Activated gamma-delta T cell treated with anti-CD3 and anti-CD28 coated beads, Interleukin-2, amount 50 U/mL, for 16 hours (primary cell): ENCODE data around the gene CPNE2.

ENCODE experiments used
- DNase-seq: peaks from one replicate; pipeline ENCODE4 v3.0.0-alpha.2; 2020; ENCODE audit warnings: low read depth

Gene CPNE2

DNA sequence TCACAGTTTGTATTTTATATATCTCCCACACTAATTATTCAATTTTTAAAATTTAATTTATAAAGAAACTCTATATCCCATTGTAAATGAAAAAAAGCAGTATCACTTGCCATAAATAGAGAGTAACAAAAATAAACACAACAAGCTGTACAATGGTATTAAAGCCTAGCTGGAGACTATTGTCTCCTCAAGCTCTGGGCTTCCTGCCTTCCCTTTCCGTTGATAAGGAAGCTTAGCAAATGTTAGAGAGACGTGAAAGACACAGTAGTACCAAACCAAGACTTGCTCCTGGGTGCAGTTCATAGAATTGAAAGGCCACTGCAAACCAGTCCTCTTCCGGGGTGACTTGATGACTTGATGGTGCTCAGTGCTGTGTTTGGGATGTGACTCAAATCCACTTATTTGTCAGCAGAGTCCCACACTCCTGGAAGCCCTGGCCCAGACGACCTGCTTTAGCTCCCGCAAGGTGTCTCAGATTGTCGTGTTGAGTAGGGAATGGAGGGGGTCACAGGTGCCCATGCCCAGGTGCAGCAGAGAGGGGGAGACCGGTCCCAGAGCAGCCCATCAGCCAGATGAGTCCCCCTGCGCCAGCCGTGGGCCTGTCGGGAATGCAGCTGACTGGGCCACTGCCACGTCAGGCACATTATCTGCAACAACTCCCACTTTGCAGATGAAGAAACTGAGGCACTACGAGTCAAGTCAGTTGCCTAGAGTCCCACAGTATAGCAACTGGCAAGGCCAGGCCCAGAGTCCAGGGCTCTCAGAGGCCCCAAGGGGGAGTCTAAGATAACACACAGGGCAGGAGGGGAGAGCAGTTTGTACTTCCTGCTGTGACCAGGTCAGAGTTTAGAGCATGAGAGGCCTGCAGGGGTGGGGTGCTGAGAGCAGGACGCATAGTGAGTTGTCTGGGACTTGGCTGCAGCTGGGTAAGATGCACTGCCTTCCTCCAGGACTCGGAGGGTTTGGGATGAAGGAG lies 53.0 kb downstream of the CPNE2 start:
- no peak for DNase-seq

GRCh38 chr16:57146040-57146647 lies 53.8 kb downstream of the CPNE2 start:
- no peak for DNase-seq

DNA sequence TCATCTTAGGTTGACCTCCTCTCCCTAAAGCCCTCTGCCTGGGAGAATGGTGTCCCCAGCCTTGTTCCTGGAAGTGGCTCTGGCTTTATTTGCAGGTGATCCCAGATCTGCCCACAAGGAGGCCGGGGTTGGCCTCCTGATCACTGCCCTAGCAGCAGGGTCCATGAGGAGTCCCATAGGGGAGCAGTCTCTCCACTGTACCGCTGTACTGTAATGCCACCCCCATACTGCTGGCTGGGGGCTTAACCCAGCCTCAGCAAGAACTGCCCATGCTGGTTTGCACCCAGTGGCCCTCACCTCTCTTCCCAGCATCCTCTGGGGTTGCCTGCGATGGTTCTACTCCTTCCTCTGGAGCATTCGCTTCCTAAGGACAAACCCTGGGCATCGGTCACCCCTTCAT lies 54.4 kb downstream of the CPNE2 start:
- no peak for DNase-seq

DNA sequence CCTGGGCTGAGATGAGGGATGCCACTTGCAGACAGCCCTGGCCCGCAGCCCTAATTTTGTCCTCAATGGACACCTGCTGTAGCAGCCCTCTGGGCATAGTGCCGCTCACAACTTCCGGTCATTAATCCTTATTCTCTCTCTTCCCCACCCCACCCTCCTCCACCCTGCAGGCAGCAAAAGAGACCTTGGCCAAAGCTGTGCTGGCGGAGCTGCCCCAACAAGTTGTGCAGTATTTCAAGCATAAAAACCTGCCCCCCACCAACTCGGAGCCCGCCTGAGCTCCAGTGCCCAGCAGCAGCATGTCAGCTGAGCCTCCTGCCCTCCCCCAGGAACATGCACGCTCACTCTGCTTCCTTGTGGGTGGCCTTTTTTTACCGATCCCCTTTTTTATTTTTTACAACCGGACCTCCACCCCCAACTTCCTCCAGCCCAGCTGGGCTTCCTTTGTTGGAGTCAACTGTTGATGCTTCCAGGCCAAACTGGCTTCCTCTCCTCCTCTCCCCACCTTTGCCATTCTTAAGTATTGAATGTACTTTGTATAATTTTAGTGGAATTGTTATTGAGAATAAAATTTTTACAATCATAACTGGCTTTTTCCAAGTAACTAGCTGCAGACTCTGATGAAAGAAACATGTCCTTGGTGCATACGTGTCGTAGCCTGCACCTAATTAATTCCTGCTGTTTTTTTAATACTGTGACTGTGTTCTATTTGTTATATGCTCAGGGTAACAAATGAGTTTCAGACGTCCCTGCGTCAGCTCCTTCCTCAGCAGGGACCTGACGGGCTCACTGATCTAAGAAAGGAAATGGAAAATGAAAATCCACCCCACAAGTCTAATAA lies 55.2 kb downstream of the CPNE2 start:
- no peak for DNase-seq

DNA sequence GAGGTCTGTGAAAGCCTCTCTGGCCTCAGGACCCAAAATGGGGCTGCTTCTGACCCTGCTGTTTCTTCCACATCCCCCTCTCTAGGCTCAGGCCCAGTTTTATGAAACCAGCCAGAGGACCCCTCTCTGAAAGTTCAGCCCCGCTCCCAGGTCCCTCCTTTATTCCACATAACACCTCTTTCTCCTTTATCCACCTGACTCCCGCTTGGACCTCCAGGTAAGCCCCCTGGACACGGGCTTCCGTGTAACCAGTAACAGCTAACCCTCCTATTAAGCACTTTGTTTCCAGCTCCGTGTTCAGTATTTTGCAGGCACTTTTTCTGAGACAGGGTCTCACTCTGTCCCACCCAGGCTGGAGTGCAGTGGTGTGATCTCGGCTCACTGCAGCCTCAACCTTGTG lies 56.1 kb downstream of the CPNE2 start:
- no peak for DNase-seq

DNA sequence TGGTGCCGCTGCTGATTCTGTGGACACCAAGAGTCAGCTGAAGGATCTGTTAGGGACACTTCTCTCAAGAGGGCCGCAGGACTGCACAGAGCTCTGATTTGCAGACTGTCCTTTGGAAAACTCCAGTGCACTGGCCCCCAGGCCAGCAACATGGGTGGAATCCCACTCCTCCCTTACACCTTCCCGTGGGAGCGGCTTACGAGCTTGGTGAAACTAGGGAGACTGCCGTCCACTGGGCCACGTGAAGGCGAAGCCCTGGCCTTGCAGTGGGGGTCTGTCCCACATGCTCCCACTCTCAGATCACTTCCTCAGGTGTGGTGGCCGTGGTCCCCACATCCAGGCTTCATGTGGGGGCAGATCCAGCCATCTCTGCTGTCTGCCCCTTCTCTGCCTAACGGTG lies 57.0 kb downstream of the CPNE2 start:
- DNase-seq, result no peak

DNA sequence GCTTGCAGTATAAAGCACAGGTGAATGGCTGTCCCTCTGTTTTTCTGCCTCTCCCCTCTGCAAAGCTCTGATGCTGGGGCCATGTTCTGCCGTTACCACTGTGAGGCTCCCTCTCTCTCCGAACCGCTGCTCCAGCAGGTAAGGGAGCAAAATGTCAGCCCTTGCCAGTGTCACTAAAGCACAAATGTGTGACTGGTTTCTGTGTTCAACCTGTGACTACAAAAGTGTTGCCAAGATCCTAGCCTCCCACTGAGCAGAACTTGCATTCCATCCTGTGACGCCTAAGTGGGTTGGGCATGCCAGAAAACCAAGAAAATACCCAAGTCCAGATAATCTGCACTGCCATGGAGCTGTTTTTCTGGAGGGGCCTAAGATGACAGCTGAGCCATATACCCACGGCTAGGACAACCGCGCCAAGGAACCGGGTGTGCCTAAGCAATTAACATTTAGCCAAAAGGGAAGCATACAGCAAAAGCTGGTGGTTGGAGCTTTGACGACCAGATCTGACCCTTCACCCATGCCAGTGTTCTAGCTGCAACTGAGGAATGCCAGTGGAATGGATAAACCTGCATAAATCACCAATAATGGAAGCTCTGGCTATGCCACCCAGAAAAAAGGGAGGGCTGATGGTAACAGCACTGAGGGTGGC lies 58.4 kb downstream of the CPNE2 start:
- no peak for DNase-seq

DNA sequence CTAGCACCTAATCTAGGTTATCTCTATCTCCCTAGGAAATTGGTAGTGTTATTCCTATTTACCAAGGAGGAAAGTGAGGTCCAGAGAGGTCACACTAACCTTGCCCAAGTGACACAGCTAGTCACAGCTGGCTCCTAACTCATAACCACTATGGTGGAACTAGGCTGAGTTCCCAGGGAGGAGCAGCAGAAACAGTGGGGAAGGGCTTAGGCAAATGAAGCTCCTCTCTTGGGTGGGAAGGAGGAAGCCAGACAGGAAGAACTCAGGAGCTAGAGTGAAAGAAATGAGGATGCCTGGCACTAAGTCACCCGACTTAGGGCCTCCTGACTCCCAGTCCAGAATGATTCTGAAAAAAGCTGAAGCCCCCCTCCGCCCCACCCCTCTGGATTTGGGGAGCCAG lies 59.0 kb downstream of the CPNE2 start:
- no peak for DNase-seq

DNA sequence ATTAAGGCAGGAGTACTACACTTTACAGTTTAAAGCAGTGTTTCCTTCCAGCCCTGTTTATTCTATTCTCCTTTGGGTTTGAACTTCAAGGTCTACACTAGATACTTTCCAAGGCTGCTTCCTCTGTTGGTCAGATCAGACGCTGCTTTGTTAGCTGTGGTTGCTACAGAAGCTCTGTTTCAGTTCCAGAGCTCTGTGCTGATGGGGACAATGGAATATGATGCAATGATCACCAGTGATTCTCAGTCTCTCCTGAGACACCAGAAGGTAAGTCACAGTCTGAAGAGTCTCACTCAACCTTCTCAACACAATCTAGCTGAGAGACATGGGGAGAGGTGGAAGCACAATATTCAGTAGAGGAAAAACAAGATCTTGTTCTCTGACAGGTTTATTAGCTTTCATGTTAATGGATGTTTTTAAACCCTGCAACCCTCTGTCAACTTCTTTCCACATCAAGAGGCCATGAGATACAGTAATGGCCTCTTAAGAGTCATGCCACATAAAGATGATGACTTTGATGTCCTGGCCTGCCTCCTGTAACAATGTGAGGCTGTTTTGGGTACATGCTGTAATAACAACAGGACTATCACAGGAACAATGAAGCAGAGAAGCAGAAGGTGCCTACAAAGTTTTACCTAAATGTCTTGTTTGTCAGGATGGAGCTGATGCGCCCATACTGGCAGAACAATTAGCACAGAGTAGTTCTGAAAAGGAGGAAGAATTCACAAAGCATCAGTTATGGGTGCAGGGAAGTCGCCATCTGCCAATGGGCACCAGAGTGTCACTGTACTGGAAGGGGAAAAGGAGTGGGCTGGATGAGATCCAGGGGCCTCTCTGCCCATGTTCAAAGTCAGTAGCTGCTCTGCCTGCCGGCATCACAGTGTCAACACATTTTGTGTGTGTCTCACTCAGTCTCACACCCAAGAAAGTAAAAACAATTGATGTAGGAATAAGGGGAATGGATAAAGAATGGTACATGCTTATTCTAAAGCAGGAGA lies 60.0 kb downstream of the CPNE2 start:
- DNase-seq, result no peak

DNA sequence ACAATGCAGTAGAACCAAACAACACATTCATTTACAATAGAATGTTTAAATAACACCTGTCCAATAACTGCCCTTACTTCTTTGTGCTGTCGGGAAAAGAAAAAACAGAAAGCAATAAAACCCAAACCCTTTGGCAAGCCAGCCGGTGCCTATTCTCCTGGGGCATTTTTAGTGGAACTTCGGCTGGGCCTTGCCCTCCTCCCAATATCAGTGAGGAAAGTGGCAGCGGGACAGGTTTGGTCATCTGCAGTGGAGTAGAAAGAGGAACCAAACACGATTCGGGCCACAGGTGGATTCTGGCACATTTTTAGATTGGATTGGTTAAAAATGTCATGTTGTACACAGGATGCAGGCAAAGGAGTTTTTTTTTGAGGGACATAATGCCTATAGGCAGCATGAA lies 61.5 kb downstream of the CPNE2 start:
- DNase-seq, result no peak

DNA sequence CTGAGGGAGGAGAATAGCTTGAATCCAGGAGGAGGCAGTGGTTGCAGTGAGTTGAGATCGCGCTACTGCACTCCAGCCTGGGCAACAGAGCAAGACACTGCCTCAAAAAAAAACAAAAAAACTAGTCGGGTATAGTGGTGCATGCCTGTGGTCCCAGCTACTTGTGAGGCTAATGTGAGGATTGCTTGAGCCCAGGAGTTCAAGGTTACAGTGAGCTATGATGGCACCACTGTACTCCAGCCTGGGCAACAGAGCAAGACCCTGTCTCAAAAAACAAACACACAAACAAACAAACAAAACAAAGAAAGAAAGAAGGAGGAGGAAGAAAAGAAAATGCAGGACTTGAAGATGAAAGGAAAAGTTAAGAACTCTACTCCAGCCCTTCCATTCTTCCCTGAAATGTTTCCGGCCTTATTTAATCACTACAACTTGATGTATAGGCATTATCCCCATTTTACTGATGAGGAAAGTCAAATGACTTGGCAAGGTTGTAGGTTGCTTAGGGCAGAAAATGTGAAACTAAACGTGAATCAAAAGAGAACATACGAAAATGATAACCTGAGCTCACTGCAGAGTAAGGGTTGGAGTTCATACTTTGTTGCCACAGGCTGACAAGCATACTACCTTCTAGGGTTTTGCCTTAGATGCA lies 63.4 kb downstream of the CPNE2 start:
- no peak for DNase-seq

DNA sequence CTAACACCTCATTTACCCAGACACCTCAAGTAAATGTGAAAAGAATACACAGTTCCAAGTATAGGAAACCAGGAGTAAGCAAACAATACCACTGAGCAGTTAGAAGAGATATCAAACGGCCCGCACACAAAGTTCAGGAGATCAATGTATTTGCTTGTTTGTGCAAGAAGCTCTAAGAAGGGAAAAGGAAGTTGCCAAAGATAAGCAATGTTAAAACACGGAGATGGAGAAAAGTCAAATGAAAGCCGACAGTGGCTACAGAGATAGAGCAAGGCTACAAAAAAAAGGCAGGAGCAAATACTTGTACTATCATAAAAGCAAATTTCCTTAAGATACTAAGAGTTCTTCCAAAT lies 63.9 kb downstream of the CPNE2 start:
- no peak for DNase-seq

- DNase-seq, result no peak
These were observed 65.2 kb downstream of the CPNE2 start for GRCh38 chr16:57157533-57157932.

DNA sequence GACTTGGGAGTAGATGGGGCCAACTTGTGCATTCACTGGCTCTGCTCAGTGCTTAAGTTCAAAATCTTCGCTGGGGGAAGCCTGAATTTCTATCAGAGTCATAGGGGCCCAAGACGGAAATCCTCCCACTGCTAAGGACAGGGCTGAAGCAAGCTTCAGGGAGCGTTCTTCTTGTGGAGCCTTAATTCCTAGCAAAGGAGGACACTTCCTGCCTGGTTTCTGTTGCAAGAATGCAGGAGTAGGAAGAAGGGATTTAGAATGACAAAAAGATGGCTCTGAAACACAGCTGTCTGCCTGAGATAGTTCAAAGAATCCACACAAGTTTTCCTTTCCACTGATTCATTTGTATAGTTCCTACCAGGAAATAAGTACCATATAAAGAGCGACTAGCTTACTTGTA lies 67.1 kb downstream of the CPNE2 start:
- DNase-seq, result no peak

DNA sequence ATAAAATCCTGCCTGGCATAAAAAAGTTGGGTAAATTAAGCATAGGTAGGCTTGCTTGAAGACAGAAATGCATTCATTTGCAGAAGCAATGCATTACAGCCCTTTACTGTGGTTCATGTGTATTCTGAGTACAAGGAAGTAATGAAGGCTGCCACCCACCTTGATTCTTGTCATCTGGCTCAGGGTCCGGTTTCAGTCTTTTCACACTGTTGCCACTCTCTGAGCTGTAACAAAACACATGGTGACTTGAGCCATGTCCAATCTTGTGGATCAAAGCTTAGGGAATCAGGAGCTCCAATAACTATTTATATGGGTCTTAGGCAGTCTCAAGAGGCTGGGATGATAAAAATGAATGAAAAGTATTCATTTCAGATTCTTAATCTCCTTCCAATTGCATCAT lies 71.5 kb downstream of the CPNE2 start:
- no peak for DNase-seq

- DNase-seq, result no peak
These were observed 73.1 kb downstream of the CPNE2 start for GRCh38 chr16:57165483-57165882.

- DNase-seq, result no peak
These were observed 73.6 kb downstream of the CPNE2 start for GRCh38 chr16:57165938-57166337.

DNA sequence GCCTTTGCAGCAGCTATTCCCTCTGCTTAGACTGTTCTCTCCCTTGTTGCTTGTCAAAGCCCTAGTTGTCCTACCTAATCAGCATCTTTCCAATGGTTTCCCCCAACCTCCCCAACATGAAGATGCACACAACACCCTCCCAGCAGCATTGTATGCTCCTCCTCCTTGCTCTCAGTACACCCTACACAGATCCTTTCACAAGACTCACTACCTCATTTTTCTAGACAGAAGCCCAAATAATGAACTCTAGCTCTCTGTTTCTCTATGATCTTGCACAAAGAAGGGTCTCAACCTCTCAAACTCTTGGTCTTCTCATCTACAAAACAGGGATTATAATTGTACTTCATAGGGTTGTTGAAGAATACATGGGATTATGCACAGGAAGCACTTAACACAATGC lies 74.1 kb downstream of the CPNE2 start:
- no peak for DNase-seq

GRCh38 chr16:57166951-57167350 lies 74.6 kb downstream of the CPNE2 start:
- no peak for DNase-seq

GRCh38 chr16:57167538-57167937 lies 75.2 kb downstream of the CPNE2 start:
- DNase-seq, result no peak
